ENCODE data around the gene PTPRE.

DNA sequence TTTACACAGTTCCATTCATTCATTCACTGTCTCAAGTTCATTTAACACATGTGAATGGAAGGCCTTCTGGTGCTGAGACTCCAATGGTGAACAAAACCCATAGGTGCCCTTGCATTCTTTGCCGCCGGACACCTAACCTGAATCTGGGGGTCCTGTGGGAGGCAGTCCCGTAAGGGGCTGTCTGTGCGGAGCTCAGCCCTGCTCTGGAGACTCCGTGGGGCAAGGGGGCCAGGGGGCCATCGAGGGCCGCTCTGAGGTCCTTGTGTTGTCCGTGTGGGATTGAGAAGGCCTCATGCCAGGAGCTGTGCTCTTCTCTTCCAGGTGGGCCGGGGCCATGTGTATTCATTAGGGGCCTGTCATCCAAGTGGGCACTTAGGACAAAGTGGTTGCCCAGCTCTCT lies 15.3 kb downstream of the PTPRE start:
- TF ChIP-seq, protein P1, sequence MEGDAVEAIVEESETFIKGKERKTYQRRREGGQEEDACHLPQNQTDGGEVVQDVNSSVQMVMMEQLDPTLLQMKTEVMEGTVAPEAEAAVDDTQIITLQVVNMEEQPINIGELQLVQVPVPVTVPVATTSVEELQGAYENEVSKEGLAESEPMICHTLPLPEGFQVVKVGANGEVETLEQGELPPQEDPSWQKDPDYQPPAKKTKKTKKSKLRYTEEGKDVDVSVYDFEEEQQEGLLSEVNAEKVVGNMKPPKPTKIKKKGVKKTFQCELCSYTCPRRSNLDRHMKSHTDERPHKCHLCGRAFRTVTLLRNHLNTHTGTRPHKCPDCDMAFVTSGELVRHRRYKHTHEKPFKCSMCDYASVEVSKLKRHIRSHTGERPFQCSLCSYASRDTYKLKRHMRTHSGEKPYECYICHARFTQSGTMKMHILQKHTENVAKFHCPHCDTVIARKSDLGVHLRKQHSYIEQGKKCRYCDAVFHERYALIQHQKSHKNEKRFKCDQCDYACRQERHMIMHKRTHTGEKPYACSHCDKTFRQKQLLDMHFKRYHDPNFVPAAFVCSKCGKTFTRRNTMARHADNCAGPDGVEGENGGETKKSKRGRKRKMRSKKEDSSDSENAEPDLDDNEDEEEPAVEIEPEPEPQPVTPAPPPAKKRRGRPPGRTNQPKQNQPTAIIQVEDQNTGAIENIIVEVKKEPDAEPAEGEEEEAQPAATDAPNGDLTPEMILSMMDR (conservative IDR thresholded peaks at IDR 0.05): no peak
- TF ChIP-seq EZH2 (IDR thresholded peaks at IDR 0.05; ENCODE audit: low read depth): no peak
